Ovary (tissue), 9 donors: ENCODE results near the gene DHX8. TPM values are rescaled to one million over a fixed set of nuclear protein-coding genes. Genes with fewer than 3 reads are reported as not detected.
A peak's percentile ranks its signal among the peaks of the same experiment; 100 is the strongest.

Source experiments
- DNase-seq, 5 donors: peaks; one replicate each; pipeline ENCODE4 v3.0.0-alpha.2; 2019 to 2020
- H3K27ac ChIP-seq, 2 donors: fragments of 200-600 bp; one replicate each; pipeline versions ENCODE4 v1.5.1 to v1.8.0; 2019 to 2022
- H3K27me3 ChIP-seq: fragments of 200-600 bp; one replicate; pipeline ENCODE4 v1.8.0; 2022
- H3K36me3 ChIP-seq: fragments of 200-600 bp; sonication (generic); one replicate; pipeline ENCODE4 v1.5.1; 2019
- H3K4me1 ChIP-seq: one replicate; pipeline ENCODE4 v1.8.1; 2013; ENCODE audit warnings: mild to moderate bottlenecking, moderate library complexity; ENCODE audit not compliant: insufficient read depth
- H3K4me3 ChIP-seq: fragments of 200-600 bp; sonication (generic); one replicate; pipeline ENCODE4 v1.5.1; 2017
- H3K9me3 ChIP-seq, 2 donors: fragments of 200-600 bp in 1 of 2; sonication (generic) in 1 of 2; one replicate each; pipeline versions ENCODE4 v1.5.1 to v1.8.1; 2013 to 2019; ENCODE audit warnings: mild to moderate bottlenecking in 1 of 2, moderate library complexity in 1 of 2
- EP300 ChIP-seq: sonication (generic); formaldehyde crosslinking; IDR thresholded peaks from one replicate; pipeline ENCODE4 v1.6.1; 2017; ENCODE audit warnings: antibody characterized with exemption
- POLR2A ChIP-seq: fragments of 450-650 bp; IDR thresholded peaks from one replicate; pipeline ENCODE4 v1.6.1; 2017; ENCODE audit warnings: antibody characterized with exemption, mild to moderate bottlenecking, moderate library complexity
- WGBS, 3 donors: extraction: QIAGEN DNeasy Blood & Tissue Kit in 1 of 3; methylation state at CpG; one replicate each; pipeline versions ENCODE4 v1.1.5 to v1.1.7; 2013 to 2017; 5-methylcytosine and 5-hydroxymethylcytosine counted together
- intact Hi-C, 4 donors: fragments of 100-400 bp; cut with DNase I; formaldehyde crosslinking; loops; one replicate each; pipeline versions ENCODE4 v1.11.0 to v1.15.1; 2022 to 2023
- polyA plus RNA-seq, 2 donors: library from polyadenylated mRNA; stranded (reverse); fragments of 200-250 nt in 1 of 2; fragments of 350-450 nt in 1 of 2; fragmentation: Illumina TruSeq in 1 of 2; extraction: RNeasy Lipid Tissue Mini Kit (QIAGEN cat#74804) in 1 of 2; gene quantifications; one replicate each; pipeline ENCODE4 v1.2.3, GENCODE V29; 2013 to 2014
- total RNA-seq, 7 donors: library from RNA; depleted of rRNA in 2 of 7; stranded (reverse); fragments of >200 nt in 2 of 7; fragmentation: NEBNext Ultra II Directional in 3 of 7; extraction: Animal tissue kit (Norgen Biotek cat#: 25700) in 3 of 7; gene quantifications; one replicate each; pipeline versions ENCODE4 v1.1.0 to v1.2.4, GENCODE V29; 2016 to 2023
- TF ChIP-seq, protein P1 (sequence below), 3 donors: fragments of 450-650 bp in 2 of 3; fragments of 200-600 bp in 1 of 3; IDR thresholded peaks; one replicate each; pipeline versions ENCODE4 v1.5.1 to v1.8.0; 2016 to 2022; ENCODE audit warnings: antibody characterized with exemption in 3 of 3, mild to moderate bottlenecking in 1 of 3
- donor health status: DM: no; HTN: no; CAD: no; lungs with moderate emphysema.
- donor health status: DM: no; HTN: no; CAD: no.
- donor health status: Bipolar disorder and iron deficiency.
- donor health status: DM: yes; HTN: yes; CAD: no.
- donor health status: DM: no; HTN: no; CAD: no.
- donor health status: DM: yes; HTN: yes; CAD: no.

The DHX8 gene
- total and polyA plus RNA-seq, 9 donors = 14.6 to 55.1 (median 37.1) TPM

DNA sequence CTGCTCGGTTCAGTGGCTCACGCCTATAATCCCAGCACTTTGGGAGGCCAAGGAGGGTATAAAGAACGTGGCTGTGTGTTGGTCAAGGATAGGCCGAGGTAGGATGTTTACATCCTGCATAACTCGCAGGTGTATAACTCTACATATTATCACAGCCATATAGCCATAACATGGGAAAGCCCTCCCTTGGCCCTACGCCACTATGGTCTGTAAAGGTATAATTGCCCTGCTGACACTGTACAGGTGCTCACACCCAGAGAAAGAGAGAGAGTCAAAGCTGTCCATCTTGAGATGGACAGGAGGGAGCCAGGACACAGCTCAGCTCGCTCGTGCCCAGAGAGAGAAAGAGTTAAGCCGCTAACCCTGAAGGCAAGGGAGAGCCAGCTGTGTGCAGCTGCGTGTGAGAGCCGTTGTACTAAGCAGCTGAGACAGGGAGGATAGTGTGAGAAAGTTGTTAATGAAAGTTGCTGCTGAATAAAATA is 30.4 kb upstream of the DHX8 start:
- intact Hi-C loops = no loop called here
- Histone ChIP-seq H3K9me3 (no peaks in the 10 kb centered on the region), H3K27me3 (no peaks in the 10 kb centered on the region), H3K4me3 (no peak overlapping the region), H3K36me3 (no peaks in the 10 kb centered on the region), H3K27ac (no peak overlapping the region), H3K4me1 (no peaks in the 10 kb centered on the region)
- DNase-seq = peak in 4 of 5 donors; percentile 34 to 79 (median 53)
- WGBS, 3 donors = 13 to 35% (median 14%) methylated on average over 11 of the region's 11 CpGs
- TF ChIP-seq EP300 = no peak
- TF ChIP-seq, protein P1, sequence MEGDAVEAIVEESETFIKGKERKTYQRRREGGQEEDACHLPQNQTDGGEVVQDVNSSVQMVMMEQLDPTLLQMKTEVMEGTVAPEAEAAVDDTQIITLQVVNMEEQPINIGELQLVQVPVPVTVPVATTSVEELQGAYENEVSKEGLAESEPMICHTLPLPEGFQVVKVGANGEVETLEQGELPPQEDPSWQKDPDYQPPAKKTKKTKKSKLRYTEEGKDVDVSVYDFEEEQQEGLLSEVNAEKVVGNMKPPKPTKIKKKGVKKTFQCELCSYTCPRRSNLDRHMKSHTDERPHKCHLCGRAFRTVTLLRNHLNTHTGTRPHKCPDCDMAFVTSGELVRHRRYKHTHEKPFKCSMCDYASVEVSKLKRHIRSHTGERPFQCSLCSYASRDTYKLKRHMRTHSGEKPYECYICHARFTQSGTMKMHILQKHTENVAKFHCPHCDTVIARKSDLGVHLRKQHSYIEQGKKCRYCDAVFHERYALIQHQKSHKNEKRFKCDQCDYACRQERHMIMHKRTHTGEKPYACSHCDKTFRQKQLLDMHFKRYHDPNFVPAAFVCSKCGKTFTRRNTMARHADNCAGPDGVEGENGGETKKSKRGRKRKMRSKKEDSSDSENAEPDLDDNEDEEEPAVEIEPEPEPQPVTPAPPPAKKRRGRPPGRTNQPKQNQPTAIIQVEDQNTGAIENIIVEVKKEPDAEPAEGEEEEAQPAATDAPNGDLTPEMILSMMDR (IDR thresholded peaks at IDR 0.05) = no peak
- TF ChIP-seq POLR2A = no peak

DNA sequence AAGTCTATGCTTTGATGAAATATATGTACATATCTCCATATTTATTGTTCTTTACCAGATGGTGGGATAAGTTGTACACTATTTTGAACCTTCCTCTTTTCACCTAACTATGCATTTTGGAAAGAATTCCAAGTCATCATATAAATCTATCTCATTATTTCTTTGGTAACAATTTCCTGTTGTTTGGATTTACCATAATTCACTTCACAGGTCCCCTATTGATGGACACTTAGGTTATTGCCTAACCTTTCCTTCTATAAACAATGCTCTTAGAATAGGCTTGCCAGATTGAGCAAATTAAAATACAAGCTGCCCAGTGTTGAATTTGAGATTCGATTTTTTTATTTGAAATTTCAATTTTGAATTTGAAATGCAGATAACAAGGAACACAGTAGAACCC is 28.9 kb upstream of the DHX8 start:
- no peaks in the 10 kb centered on the region for H3K4me1 ChIP-seq
- H3K27ac ChIP-seq = no peak overlapping the region
- H3K9me3 ChIP-seq = no peaks in the 10 kb centered on the region
- TF ChIP-seq, protein P1 (IDR thresholded peaks at IDR 0.05) = no peak
- no peak for TF ChIP-seq POLR2A
- no peak for TF ChIP-seq EP300
- H3K27me3 ChIP-seq = no peaks in the 10 kb centered on the region
- no peak for DNase-seq
- 14 to 33% (median 16%) methylated on average over 1 of the region's 1 CpG for WGBS, 3 donors
- intact Hi-C loops = no loop called here
- H3K4me3 ChIP-seq = no peak overlapping the region
- no peaks in the 10 kb centered on the region for H3K36me3 ChIP-seq

DNA sequence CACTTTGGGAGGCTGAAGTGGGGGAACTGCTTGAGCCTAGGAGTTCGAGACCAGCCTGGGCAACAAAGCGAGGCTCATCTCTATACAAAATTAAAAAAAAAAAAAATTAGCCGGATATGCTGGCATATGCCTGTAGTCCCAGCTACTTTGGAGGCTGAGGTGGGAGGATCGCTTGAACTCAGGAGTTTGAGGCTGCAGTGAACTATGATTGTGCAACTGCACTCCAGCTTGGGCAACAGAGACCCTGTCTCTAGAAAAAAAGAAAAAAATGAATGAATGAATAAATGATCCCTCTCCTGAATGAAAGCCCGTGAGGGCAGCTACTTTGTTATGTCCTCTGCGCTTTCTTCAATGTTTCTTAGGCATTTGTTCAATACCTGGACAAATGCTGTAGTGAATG is 27.7 kb upstream of the DHX8 start:
- Histone ChIP-seq H3K9me3 (no peaks in the 10 kb centered on the region), H3K4me1 (no peaks in the 10 kb centered on the region), H3K27me3 (no peaks in the 10 kb centered on the region), H3K27ac (no peak overlapping the region), H3K36me3 (no peaks in the 10 kb centered on the region), H3K4me3 (no peak overlapping the region)
- no peak for DNase-seq
- TF ChIP-seq, protein P1 (IDR thresholded peaks at IDR 0.05) = no peak
- TF ChIP-seq POLR2A (no peak), EP300 (no peak)
- intact Hi-C loops = no loop called here
- WGBS, 3 donors = 92 to 96% (median 94%) methylated on average over 6 of the region's 6 CpGs

DNA sequence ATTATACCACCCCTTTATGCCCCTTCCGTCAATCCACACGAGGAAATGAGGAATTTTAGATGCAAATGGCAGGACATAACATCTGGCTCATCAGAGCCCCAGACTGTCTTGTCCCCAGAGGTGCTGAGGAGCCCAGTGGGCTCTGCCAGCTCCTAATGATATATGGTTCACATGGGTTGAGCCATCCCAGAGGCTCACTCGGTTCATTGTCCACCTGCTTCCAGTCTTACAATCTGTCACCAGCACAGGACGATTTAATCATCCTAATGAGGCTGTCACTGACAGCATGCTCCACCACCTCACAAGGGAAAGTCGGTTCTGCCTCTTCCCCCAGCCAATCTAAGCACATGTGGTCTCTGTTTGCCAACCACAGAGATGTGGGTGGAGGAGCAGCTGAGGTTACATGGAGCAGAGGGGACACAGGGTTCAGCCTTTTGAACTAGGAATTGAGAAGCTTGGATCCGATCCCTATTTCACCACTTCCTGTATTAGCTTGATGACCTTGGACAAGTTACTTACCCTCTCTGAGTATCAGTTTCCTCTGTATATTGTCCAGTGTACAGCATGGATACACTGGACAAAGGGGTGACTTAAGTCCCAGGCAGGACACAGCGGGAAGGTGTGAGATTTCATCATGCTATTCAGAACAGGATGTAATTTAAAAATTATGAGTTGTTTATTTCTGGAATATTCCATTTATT is 27.0 kb upstream of the DHX8 start:
- no peaks in the 10 kb centered on the region for H3K36me3 ChIP-seq
- H3K4me3 ChIP-seq = no peak overlapping the region
- no peak for DNase-seq
- 45 to 53% (median 47%) methylated on average over 7 of the region's 7 CpGs for WGBS, 3 donors
- TF ChIP-seq, protein P1 (IDR thresholded peaks at IDR 0.05) = no peak
- no peak for TF ChIP-seq POLR2A
- no peak for TF ChIP-seq EP300
- intact Hi-C loops = no loop called here
- no peak overlapping the region for H3K27ac ChIP-seq
- H3K4me1 ChIP-seq = no peaks in the 10 kb centered on the region
- H3K27me3 ChIP-seq = no peaks in the 10 kb centered on the region
- H3K9me3 ChIP-seq = no peaks in the 10 kb centered on the region
